ENCODE data around the gene CELF1.
"Not testable (repeated sequence)": the region's sequence is repeated elsewhere in the genome, so short reads cannot be mapped to it uniquely, and the experiment has no call there.

The CELF1 gene

DNA sequence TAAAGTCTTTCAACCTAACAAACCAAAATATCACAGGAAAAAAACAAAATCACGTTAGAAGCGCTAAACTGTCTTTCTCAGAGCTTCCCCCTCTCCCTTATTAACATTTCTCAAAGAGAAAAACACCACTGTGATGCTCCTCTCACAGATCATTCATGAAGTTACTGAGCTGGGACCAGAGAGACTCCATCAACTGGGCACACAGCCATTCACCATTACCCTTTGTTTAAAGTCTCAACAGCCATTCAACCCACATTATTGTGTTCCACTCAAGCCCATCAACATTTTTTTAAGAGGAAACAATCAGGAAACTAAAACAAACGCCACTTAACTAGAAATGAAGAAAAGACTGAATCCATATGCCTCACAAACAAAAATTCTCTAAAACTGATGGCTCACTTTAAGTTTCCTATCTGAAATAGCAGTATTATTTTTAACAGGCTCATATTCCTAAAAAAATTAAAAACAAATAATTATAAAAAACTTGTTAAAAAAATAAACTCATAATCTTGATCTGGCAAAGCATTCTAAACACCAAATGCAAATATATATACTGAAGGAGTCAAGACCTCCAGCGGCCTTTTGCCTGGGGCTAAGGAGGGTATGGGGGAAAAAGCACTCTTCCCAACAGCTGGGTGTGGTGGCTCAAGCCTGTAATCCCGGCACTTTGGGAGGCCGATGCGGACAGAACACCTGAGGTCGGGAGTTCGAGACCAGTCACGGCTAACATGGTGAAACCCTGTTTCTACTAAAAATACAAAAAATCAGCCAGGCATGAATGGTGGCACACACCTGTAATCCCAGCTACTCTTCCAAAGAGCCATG lies 14.0 kb downstream of the CELF1 start:
- DNase-seq: no peak

DNA sequence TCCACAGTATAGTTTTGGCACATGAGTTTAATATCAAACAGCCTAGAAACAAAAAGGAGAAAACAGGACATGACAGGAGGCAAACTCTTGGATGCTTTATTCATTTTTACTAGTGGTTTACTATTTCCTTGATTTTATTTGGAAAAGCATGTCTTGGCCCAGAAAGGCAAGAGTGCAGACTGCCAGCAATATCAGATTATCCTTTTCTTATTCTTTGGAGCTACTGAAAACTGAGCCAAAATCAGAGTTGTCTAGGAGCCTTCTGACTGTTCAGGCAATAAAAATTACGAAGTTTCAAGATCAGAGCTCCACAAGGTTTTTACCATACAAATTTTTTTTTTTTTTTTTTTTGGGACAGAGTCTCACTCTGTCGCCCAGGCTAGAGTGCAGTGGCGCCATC lies 16.0 kb downstream of the CELF1 start:
- DNase-seq: no peak

DNA sequence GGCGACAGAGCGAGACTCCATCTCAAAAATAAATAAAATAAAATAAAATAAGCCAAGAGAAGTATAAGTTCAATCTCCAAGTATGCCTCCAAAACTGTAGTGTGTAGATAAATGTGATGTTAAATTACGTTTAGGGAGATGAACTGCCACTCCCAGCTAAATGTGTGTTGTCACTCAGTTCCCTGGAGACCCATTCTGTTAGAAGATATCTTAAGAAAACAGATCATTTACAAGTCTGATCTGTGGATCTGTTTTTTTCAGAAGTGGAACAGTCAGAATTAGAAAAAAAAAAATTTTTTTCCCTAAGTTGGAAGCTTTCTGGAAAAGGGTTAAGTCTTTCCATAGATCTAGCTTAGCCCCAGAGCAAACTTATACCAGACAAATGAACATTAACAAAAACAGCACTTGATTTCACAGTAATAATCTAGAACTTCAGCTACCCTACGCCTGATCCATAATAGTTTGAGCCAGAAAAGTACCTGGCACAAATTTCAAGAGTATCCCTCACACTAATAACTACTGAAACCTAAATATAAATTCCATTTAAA lies 18.2 kb downstream of the CELF1 start:
- DNase-seq: no peak

DNA sequence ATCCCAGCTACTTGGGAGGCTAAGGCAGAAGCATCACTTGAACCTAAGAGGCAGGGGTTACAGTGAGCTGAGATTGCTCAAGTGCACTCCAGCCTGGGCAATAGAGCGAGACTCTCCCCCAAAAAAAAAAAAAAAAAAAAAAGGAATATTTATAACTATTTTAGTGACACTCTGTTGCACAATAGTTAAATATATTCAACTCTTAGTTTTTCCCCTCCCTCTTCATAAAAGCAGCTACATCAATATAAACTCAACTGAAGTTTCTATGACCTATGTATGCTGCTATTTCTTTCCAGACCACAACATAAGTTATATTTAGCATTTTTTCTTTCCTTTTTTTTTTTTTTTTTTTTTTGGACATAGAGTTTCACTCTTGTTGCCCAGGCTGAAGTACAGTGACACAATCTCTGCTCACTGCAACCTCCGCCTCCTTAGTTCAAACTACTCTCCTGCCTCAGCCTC lies 19.2 kb downstream of the CELF1 start:
- DNase-seq: no peak

DNA sequence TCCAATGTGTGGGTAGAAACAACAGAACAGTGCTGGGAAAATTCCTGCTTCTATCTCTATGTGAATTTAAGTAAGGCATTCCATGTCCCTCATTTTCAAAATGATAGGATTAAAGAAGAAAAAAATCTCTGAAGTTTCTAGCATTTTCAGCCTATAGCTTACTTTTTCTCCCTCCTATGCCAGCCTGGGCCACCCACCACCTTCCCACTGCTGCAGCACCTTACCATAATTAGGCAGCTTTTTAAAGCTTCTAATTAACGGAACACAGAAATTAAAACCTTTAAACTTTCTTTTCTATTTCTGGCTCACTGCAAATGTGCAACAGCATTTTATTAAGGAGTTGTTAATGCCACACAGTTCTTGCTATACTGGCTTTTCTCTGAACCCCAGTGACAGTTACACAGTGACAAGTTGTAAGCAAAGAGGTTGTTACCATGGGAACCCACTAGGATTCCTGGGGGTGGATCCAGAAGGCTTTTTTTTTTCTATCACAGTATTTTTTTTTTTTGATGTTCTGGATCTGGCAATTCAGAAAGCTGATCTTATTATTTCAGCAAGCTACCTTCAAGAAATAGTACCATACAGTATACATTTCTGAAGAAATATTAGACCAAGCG lies 20.2 kb downstream of the CELF1 start:
- no peak for DNase-seq

DNA sequence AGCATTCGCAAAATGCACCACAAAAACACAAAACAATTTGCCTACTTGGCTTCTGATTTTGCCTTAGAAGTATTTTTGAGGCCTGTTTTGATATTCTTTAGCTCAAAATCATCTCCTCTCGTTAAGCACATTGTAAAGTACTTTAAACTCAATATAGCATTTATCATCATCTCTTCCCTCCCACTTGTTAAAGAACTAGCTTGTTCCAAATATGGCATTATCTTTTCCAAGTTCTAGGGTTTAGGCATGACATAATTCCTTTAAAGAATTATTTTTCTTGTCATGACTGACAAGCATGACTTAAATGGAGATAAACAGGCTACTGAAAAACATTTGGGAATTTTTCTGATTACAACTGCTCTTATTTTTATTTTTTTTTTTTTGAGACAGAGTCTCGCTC lies 21.3 kb downstream of the CELF1 start:
- no peak for DNase-seq

DNA sequence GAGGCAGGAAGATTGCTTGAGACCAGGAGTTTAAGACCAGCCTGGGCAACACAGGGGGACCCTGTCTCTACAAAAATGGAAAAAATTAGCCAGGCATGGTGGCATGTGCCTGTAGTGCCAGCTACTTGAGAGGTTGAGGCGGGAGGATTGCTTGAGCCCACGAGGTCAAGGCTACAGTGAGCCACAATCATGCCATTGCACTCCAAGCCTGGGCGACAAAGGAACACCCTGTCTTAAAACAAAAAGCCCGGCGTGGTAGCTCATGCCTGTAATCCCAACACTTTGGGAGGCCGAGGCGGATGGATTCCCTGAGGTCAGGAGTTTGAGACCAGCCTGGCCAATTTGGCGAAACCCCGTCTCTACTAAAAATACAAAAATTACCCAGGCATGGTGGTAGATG lies 22.2 kb downstream of the CELF1 start:
- not testable (repeated sequence) for DNase-seq

DNA sequence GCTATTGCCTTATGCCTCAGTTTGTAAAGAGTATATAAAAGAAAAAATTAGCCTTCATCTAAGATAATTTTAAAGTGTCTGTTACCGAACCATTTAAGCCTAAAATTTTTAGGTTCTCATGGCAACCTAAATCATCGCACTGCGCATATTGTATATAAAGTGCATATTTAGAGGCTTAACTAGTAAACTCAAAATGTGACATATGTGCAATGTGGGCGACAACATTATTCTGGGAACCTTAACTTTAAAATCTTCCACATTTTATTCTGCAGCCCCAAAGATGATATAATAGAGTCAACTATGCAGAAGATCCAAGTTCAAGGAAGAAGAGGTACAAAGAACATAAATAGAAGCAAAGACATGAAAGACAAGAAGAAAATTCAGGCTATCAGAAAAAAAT lies 23.0 kb downstream of the CELF1 start:
- DNase-seq: no peak

DNA sequence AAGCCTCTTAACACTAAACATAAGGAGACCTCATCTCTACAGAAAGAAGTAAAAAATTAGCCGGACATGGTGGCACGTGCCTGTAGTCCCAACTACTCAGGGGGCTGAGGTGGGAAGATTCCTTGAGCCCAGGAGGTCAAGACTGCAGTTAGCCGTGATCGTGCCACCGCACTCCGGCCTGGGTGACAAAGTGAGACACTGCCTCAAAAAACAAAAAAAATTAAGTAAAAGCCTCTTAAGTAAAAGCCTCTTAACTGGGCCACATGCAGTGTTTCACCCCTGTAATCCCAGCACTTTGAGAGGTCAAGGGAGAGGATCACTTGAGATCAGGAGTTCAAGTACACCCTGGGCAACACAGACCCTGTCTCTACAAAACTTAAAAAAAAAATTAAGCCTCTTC lies 25.7 kb downstream of the CELF1 start:
- no peak for DNase-seq

DNA sequence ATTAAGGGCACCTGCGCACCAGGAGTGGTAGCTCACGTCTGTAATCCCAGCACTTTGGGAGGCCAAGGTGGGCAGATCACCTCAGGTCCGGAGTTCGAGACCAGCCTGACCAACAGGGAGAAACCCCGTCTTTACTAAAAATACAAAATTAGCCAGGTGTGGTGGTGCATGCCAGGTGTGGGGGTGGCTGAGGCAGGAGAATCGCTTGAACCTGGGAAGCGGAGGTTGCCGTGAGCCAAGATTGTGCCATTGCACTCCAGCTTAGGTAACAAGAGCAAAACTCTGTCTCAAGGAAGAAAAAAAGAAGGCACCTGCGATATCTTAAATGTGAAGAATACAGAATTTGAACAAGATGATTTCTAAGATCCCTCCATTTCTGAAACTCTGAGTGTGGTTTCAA lies 26.9 kb downstream of the CELF1 start:
- DNase-seq: not testable (repeated sequence)

DNA sequence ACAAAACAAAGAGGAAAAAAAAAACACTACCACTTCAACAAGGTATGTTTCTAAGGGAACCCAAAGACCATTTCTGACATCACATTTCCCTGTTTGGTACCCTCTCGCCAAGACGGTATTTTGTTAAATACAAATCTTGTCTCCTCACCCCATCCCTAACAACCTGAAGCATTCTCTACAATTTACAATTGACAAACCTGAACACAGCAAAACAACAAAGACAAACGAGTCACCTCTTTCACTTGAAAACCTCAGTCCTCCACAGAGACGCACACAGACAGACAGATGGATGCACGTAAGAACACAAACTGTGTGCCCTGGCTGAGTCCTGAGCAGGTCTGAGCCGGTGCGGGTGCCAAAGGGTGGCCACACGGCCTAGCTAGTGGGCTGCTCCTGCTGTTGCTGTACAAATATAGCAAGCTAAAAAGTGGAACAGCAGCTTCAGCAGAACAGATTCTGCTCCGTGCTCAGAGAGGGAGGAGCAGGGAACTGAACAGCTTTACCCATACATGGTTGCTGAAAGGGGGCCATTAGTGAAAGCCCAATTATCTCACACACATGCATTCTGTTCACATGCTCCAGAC lies 28.5 kb downstream of the CELF1 start:
- DNase-seq: peak; percentile 32

DNA sequence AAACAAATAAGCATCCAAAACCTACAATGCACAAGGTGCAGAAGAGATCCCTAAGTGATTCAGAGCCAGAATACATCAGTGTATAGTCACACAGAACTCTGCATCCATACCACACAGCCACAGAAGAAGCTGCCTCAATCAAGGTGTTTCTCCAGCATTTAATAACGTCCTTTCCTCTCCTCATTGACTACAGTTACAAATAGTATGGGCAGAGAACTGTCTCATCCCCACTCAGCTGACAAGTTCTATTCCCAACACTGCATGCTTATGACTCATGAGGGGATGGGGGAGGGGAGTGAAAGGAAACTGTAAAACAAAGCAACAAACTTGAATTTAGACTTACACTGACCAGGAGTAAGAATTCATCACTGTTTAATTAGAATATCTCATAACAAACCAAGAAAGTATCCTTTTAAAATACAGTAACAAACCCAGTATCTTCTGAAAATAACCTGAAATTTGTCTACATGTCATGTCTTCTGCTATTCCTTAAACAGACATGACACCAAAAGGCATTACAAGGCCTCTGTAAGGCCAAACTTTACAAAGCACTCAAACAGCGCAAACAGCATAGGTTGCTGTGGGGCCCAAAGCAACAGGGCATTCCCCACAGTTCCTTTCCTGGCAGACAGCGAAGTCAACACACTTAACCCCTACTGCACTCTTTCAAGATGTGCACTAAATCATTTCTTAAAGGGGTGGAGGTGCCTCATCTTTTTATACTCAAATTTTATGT lies 29.3 kb downstream of the CELF1 start:
- no peak for DNase-seq

DNA sequence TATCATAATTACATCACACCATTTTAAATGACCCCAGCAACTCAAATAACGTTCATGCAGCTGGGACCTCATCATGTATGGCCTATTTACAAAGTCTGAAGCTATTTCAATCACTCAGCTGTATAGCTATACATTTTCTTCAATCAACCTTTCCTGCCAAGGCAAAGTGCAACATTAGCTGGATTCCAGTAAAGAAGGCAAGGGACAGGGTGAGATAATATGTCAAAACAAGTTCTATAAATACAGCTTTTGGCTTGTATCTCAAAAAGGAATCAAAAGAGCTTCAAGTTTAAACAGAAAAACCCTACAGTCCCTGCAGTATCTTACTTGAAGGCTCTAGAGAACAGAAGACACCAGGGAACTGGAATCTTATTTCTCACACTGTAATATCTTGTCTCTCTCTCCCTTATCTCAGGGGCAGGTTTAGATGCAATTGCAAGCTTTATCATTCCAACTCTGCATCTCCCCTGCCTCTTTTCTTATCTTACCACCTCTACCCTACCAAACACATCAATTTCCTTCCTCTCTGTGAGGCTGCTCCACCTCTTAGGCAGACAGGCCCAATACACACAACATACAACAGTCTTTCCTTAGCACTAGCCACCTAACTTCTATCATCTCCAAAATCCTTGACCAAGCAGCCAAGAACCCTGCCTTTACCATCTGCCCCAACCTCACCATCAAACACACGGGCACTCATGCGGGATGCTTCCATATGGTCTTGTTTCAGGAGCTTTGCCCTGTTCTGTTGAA lies 34.5 kb downstream of the CELF1 start:
- DNase-seq: no peak

DNA sequence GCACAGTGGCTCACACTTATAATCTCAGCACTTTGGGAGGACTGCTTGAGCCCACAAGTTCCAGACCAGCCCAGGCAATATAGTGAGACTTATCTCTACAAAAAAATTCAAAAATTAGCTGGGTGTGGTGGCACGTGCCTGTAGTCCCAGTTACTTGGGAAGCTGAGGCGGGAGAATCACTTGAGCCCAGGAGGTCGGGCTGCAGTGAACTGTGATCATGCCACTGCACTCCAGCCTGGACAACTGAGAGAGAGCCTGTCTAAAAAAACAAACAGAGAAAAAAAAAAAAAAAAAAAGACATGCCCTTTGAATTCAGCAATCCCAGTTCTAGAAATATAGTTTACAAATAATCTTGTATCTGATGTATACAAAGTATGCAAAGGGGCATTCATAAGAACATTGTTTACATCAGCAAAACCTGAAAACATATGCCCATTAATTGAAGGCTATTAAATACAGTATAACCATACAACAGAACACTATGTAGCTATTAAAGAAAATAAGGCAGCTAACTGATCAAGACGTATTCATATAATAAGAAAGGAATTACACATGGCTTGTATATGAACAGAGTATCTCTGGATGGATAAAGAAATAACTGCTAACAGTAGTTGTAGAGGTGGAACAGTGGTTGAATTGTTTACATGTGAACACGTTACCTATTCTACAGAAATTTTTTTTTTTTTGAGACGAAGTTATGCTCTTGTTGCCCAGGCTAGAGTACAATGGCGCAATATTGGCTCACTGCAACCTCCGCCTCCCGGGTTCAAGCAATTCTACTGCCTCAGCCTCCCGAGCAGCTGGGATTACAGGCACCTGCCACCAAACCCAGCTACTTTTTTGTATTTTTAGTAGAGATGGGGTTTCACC lies 35.7 kb downstream of the CELF1 start:
- no peak for DNase-seq

DNA sequence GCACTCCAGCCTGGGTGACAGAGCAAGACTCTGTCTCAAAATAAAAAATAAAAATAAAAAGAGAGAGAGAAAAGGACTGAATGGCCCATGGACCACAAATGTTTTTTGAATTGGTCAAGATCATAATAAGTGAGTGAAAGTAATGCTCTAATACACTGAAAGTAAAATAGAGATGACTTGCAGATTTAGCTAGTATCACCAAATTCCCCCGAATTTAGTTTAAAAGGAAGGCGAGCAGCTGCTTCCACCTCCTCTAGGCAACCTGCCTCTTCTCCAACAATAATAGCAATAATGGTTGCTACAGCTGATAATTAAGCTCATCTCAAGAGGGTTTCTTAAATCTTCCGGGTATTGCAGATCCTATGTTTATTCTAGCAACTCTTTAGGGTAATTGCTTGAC lies 36.8 kb downstream of the CELF1 start:
- no peak for DNase-seq

DNA sequence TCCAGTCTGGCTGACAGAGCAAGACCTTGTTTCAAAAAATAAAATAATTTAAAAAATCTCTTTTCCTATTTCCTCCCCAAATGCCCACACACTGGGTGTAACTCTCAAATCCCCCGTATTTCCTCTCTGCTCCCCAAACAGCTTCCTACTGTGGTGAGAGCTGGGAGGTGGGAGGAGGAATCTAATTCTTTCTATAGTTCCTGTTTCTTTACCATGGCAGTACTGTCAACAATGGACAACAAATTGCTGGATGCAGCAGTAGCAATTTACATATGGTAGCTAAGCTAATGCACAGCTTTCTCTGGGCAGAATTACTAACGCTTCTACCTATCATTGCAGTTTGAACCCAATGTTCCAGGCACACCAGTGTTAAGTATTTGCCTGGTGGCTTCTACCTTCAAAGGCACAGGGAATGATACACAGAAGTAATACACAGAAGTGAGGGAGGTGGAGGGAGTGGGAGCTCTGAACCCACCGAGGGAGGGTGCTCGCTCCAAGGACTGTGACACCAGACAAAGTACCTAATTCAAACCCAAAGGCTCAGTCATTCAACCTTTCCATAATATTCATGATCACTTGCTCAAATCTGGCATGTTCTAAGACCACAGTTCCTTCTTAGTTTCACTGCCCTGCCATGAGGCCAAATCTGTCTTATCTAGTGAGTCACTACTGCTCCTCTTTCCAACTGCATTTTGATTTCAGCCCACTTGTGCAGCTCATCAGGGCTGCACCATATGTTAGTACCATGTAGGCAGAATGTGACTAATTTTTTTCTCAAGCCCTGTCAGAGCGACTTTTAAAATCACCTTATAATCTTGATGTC lies 37.9 kb downstream of the CELF1 start:
- no peak for DNase-seq

DNA sequence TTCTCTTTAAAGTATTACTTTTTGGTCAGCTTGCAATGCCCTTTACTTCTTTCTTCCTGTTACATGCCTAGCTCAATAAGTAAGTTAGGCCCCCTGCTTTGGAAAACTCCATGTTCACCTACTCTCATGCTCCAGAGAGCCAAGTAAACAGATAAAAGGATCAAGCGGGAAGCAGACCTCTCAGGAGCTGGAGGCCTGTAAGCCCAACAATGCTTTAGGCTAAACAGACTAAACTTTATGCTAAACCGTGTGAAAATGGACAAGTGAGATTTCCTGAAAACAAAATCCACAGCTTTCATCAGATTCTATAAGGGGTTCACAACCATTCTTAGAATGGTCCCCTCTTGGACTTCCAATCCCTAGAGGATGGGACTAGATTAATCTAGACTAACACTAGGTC lies 40.2 kb downstream of the CELF1 start:
- no peak for DNase-seq

DNA sequence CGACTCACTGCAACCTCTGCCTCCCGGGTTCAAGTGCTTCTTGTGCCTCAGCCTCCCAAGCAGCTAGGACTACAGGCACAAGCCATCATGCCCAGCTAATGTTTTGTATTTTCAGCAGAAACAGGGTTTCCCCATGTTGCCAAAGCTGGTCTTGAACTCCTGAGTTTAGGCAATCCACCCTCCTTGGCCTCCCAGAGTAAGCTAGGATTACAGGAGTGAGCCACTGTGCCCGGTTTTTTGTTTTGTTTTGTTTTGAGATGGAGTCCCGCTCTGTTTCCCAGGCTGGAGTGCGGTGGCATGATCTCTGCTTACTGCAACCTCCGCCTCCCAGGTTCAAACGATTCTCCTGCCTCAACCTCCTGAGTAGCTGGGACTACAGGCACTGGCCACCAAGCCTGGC lies 41.0 kb downstream of the CELF1 start:
- no peak for DNase-seq

DNA sequence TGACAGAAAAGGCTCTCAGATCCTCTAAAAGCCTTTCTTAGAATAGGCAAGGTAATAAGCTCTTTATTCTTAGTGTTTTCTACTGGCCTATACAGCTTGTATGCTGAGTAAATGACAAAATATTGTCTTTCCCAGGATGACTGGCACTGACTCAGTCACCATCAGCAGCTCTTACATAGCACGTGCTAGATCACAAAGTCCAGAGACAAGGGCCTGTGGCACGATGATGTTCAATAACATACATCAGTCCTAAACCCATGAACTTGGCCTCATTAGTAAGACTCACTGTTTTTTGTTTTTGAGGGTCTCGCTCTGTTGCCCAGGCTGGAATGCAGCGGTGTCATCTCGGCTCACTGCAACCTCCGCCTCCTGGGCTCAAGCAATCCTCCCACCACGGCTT lies 42.7 kb downstream of the CELF1 start:
- DNase-seq: no peak

DNA sequence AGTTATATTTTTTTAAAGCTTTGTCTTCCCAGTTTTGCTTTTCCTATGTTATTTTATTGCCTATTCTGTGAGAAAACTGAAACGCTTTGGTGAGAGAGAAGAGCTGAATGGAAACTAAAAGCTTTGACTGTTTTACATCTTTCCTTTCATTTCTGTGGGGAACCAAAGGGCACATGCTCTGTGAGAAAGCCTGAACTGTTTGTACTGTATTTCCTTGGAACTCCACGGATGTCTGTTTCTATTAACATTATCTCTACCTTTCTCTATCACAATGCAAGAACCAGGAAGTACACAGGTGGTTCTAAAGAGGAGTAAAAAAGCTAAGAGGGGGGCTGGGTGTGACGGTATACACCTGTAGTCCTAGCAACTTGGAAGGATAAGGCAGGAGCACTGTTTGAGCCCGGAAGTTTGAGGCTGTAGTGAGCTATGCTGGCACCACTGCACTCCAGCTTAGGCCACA lies 43.8 kb downstream of the CELF1 start:
- no peak for DNase-seq
